Measurements from ENCODE around the gene CYS1. TPM values are rescaled to one million over a fixed set of nuclear protein-coding genes. Genes with fewer than 3 reads are reported as not detected.

CYS1 gene
- total RNA-seq, 1 donor from 2014 or later: 13.5 TPM

DNA sequence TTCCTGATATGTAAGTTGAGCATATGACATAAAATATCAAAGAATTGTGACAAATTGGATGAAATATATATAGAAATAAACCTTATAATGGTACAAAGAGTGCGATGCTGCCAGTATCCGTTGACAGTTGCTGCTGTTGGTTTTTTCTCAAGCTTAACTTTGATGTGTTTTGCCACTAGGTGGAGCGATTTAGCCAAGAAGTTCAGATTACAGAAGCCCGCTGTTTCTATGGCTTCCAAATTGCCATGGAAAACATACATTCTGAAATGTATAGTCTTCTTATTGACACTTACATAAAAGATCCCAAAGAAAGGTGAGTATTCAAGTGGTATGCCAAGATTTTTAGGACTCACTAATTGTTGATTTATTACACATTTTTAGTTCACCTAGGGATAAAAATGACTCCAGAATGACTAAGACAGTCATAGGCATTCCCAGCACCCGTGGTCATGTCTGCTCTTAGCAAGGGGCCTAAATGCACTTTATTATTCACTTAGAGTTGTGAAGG is 44.4 kb upstream of the CYS1 start:
- DNase-seq (ENCODE audit: extremely low spot score in 2 of 2): no peak
- no peaks in the 10 kb centered on the region for H3K36me3 ChIP-seq
- no peak overlapping the region for H3K4me3 ChIP-seq
- intact Hi-C loops (cut with DNase I): loop anchor here (1.0 kb wide), 1 partner anchor 311 kb away; no protein-coding TSS in a partner anchor
- TF ChIP-seq POLR2A (IDR thresholded peaks at IDR 0.05) (no peak), POLR2AphosphoS5 (IDR thresholded peaks at IDR 0.05; ENCODE audit: insufficient read depth in 1 of 2, low read depth in 1 of 2) (peak in 1 of 2 donors; percentile 50)
- TF ChIP-seq, protein P1, sequence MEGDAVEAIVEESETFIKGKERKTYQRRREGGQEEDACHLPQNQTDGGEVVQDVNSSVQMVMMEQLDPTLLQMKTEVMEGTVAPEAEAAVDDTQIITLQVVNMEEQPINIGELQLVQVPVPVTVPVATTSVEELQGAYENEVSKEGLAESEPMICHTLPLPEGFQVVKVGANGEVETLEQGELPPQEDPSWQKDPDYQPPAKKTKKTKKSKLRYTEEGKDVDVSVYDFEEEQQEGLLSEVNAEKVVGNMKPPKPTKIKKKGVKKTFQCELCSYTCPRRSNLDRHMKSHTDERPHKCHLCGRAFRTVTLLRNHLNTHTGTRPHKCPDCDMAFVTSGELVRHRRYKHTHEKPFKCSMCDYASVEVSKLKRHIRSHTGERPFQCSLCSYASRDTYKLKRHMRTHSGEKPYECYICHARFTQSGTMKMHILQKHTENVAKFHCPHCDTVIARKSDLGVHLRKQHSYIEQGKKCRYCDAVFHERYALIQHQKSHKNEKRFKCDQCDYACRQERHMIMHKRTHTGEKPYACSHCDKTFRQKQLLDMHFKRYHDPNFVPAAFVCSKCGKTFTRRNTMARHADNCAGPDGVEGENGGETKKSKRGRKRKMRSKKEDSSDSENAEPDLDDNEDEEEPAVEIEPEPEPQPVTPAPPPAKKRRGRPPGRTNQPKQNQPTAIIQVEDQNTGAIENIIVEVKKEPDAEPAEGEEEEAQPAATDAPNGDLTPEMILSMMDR (IDR thresholded peaks at IDR 0.05): peak; percentile 59 to 73 (median 62)
- peaks cover 6% of the 10 kb centered on the region for H3K27me3 ChIP-seq
- H3K4me1 ChIP-seq: peaks cover 31% of the 10 kb centered on the region
- H3K9me3 ChIP-seq: no peaks in the 10 kb centered on the region
- H3K27ac ChIP-seq: no peak overlapping the region

DNA sequence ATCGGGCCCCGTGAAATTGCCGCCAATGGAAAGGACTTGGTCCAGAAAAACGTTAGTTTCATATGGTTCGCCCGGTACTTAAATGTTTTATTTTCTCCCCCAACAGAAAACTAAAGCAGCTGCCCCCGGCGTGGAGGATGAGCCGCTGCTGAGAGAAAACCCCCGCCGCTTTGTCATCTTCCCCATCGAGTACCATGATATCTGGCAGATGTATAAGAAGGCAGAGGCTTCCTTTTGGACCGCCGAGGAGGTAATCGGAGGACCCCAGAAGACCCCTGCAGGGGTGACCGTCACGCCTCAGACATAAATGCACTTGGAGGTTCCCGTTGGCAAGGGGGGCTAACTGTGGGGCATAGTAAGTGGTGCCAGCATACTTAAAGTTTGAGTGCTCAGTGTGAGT is 43.1 kb upstream of the CYS1 start:
- Histone ChIP-seq H3K27ac (no peak overlapping the region), H3K36me3 (no peaks in the 10 kb centered on the region), H3K27me3 (peaks cover 6% of the 10 kb centered on the region), H3K4me1 (peaks cover 31% of the 10 kb centered on the region), H3K4me3 (peak overlapping the region; percentile 50 to 55), H3K9me3 (no peaks in the 10 kb centered on the region)
- TF ChIP-seq, protein P1 (IDR thresholded peaks at IDR 0.05): no peak
- TF ChIP-seq POLR2A (IDR thresholded peaks at IDR 0.05): no peak
- no peak for TF ChIP-seq POLR2AphosphoS5 (IDR thresholded peaks at IDR 0.05; ENCODE audit: insufficient read depth in 1 of 2, low read depth in 1 of 2)
- no peak for DNase-seq (ENCODE audit: extremely low spot score in 2 of 2)
- intact Hi-C loops (cut with DNase I): no loop called here

DNA sequence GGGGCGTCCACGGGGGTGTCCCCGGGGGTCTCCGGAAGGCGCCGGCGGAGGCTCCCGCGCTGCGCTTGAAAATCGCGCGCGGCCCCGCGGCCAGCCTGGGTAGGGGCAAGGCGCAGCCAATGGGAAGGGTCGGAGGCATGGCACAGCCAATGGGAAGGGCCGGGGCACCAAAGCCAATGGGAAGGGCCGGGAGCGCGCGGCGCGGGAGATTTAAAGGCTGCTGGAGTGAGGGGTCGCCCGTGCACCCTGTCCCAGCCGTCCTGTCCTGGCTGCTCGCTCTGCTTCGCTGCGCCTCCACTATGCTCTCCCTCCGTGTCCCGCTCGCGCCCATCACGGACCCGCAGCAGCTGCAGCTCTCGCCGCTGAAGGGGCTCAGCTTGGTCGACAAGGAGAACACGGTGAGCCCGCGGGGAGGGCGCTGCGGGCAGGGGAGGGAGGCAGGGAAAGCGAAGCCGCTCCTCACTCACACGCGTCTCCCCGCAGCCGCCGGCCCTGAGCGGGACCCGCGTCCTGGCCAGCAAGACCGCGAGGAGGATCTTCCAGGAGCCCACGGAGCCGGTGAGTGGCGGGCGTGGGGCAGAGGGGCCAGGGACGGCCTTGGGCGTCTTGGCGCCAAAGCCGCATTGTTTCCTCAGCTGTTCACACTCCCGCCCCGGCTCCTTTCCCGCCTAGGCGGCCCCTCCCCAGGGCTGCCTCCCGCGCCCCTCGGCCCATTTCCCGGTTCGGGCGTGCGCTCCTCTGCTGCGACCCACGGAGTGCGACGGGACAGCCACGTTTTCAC is 42.5 kb upstream of the CYS1 start, which contains the start of gene RRM2:
TSS of gene RRM2 (plus strand) at position 240 of the 781 bp plus-strand sequence. CDS start at position 300, 60 bp downstream.
- TF ChIP-seq, protein P1 (IDR thresholded peaks at IDR 0.05): no peak
- no peak for TF ChIP-seq POLR2A (IDR thresholded peaks at IDR 0.05)
- TF ChIP-seq POLR2AphosphoS5 (IDR thresholded peaks at IDR 0.05; ENCODE audit: insufficient read depth in 1 of 2, low read depth in 1 of 2): peak; percentile 52 to 76
- peak in 1 of 2 donors; percentile 92 for DNase-seq (ENCODE audit: extremely low spot score in 2 of 2)
- peaks cover 6% of the 10 kb centered on the region for H3K27me3 ChIP-seq
- H3K4me1 ChIP-seq: peaks cover 31% of the 10 kb centered on the region
- no peak within 1 kb of the TSS for H3K27ac ChIP-seq
- intact Hi-C loops (cut with DNase I): no loop called here
- H3K9me3 ChIP-seq: no peaks in the 10 kb centered on the region
- H3K36me3 ChIP-seq: no peaks in the 10 kb centered on the region
- H3K4me3 ChIP-seq: peak within 1 kb of the TSS; percentile 50 to 55

DNA sequence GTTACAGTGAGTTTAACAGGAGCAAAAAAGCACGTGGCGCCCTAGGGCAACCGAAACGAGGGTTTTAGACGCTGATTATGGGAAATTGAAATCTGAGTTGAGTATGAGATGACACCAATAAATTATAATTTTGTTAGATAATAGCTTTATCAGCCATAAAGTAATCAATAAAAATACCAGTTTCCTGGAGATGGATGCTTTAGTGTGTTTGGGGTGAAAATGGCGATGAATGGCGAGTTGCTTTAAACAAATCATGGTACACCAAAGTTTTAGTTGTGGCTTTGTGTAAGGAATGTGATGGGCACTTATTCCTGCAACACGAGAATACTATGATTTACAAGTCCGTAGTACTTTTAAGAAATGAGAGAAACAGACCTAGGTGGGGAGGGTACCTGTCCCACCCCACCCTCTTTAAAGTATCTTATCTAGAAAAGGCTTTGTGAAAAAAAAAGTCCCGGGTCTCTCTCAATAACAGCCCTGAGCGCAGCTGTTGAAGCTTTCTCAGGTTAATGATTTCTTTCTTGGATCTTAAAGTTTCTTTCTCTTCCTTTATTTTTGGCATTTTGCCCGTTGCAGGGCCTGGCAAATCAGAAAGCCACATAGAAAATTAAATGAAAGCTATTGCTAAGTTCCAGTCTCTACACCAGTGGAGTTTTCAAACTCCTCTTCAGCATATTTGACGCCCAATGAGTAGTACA is 40.8 kb upstream of the CYS1 start:
- peaks cover 6% of the 10 kb centered on the region for H3K27me3 ChIP-seq
- no peaks in the 10 kb centered on the region for H3K36me3 ChIP-seq
- H3K4me1 ChIP-seq: peaks cover 31% of the 10 kb centered on the region
- peak overlapping the region; percentile 58 to 66 for H3K4me3 ChIP-seq
- H3K9me3 ChIP-seq: no peaks in the 10 kb centered on the region
- DNase-seq (ENCODE audit: extremely low spot score in 2 of 2): no peak
- intact Hi-C loops (cut with DNase I): no loop called here
- H3K27ac ChIP-seq: peak overlapping the region; percentile 60
- no peak for TF ChIP-seq POLR2AphosphoS5 (IDR thresholded peaks at IDR 0.05; ENCODE audit: insufficient read depth in 1 of 2, low read depth in 1 of 2)
- TF ChIP-seq, protein P1 (IDR thresholded peaks at IDR 0.05): no peak
- TF ChIP-seq POLR2A (IDR thresholded peaks at IDR 0.05): no peak
